Measurements from ENCODE around the gene SNRK.

SNRK gene

DNA sequence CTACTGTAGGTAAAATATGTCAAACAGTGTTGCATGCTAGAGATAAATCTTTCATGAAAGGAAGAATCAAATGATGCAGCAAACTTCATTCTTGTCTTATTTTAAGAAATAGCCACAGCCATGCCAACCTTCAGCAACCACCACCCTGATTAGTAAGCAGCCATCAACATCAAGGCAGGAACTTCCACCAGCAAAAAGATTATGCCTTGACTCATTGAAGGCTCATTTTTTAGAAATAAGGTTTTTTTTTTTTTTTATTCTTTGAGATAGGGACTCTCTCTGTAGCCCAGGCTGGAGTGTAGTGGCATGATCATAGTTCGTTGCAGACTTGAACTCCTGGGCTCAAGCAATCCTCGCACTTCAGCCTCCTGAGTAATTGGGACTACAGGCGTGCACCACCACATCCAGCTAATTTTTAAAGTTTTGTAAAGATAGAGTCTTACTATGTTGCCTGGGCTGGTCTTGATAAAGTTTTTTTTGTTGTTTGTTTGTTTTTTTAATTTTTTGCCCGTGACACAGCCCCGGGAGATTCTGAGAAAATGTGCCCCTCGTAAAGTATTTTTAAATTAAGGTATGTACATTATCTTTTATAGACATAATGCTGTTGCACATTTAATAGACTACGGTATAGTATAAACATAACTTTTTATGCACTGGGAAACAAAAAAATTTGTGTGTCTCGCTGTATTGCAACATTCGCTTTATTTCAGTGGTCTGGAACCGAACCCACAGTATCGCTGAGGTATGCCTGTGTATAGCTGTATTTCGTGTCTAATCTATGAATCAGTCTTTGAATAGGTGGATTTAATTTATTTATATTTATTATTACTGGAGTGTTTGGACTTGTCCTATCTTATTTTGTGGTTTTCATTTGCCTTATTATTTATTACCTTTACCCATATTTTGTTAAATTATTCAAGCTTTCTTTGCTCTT lies 23.3 kb downstream of the SNRK start:
- DNase-seq (ENCODE audit: low spot score): no peak

DNA sequence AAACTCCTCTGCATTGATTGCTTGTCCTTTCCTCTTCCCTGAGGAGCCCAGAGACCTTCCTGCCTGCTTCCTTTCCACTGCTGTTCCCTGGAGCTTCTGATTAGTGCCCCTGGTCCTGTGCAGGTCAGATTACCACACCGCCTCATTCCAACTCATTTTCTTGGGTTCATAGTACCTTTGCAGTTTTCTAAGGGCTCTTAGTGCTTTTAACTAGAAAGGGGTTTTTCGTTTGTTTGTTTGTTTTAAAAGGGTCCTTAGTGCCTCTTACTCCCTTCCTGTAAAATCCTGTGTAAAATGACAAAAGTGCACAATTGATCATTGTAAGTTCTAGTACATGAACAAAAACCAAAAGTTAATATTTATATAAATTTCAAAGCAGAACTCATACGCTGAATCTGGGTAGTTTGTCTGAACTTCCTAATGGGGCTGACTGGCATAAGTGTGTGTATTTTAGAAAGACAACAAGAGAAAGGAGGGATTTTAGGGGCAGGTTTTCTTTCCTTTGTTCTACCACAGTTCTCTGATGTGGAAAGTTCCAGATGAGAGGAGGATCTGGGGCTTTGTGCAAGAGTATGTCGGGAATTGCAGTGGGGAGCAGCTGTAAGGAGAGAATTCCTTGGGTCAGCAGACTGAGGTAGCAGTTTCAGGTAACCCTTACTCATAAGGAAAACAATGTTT lies 30.6 kb downstream of the SNRK start:
- DNase-seq (ENCODE audit: low spot score): no peak

DNA sequence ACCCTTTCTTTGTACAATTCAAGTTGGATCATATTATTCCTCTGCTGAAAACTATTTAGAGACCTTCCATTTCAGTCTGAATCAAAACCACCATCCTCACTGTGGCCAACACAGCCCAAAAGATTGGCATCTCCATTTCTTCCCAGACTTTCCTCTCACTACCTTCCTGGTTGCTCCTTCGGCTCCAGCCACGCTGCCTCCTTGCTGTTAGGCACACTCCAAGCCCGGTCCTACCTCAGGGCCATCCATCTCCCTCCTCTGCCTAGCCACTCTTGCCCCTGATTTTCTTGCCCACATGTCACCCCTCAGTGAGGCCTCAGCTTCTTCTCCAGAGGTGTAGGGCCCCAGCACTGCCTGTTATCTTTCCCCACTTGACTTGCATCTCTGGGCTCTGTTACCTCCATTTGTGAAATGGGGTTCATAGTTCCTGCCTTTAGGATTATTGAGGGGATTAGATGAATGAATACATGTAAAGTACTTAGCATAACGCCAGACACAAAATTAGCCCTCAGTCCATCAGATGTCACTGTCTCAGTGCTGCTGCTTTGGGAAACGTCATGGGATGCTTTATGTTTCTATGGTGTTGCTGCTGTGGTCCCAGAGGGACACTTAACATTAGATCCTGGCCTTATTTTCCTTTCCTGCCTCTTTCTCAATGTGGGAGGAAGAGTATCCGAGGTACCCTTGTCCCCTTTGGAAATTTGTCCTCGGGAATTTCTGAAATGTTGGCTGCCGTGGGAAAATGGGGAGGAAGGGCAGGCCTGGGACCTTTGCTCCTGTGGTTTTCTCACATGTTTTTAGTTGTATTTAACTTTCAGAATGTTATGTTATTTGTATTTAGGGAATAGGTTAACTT lies 31.3 kb downstream of the SNRK start:
- DNase-seq (ENCODE audit: low spot score): no peak

DNA sequence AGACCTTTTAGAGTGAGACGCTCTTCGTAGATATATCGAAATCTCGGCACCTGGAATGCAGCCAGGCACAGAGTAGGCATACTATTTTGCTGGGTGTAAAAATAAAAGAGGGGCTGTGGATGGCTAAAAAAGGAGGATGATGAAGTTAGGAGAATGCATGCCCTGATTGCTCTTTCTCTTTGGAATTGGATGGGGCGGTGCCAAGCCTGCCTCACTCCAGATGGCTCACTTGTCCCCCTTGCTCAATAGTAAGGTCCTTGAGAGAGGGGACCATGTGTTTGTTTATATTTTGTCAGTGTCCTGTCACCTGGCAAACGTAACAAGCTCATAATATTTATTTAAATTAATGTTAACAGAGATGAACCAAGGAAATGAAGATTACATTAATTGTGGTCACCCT lies 33.0 kb downstream of the SNRK start:
- no peak for DNase-seq (ENCODE audit: low spot score)

DNA sequence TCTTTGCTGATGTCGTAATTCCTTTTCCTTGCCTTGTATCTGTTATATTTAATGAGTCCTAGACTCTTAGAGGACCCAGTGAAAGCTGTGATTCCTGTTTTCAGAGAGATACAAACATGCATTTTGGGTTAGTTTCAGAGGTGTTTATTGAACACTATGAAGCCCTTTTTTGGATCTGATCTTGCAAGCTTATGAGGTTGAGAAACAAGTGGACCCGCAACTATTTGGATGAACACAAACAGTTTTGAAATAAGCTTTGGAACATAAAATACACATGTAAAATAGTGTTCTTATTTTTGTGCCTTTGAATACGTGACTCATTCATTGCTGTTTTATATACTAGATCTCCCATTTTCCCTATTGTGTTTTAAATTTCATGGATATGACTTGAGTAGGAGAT lies 33.5 kb downstream of the SNRK start:
- no peak for DNase-seq (ENCODE audit: low spot score)

DNA sequence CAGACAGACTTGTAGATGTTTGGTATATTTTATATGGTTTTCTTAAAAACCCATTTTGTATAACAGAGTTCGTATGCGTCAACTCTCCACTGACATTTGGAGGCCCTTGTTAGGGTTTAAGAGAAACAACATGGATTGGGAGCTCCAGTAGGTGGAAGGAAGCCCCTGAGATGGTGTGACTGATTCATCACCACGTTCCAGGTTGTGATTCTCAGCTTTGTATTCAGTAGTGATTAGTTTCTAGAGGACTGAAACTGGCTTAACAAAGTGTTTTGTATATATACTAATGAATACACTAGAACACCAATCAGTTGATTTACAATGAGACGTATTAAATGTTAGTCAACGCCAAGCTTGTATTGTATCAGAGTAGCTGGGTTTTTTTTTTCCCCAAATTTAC lies 33.9 kb downstream of the SNRK start:
- no peak for DNase-seq (ENCODE audit: low spot score)

DNA sequence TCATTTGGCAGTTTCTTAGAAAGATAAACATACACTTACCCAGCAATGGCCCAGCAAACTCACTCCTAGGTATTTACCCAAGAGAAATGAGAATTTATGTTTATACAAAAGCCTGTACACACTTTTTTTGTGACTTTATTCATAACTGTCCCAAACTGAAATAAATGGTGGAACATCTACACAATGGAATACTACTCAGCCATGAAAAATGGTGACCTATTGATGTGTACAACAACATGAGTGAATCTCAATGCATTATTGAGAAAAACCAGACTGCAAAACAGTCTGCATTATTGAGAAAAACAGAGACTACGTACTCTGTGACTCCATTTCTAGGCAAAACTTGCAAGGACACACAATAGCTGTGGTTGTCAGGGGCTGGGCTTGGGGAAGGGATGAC lies 37.2 kb downstream of the SNRK start:
- DNase-seq (ENCODE audit: low spot score): no peak

DNA sequence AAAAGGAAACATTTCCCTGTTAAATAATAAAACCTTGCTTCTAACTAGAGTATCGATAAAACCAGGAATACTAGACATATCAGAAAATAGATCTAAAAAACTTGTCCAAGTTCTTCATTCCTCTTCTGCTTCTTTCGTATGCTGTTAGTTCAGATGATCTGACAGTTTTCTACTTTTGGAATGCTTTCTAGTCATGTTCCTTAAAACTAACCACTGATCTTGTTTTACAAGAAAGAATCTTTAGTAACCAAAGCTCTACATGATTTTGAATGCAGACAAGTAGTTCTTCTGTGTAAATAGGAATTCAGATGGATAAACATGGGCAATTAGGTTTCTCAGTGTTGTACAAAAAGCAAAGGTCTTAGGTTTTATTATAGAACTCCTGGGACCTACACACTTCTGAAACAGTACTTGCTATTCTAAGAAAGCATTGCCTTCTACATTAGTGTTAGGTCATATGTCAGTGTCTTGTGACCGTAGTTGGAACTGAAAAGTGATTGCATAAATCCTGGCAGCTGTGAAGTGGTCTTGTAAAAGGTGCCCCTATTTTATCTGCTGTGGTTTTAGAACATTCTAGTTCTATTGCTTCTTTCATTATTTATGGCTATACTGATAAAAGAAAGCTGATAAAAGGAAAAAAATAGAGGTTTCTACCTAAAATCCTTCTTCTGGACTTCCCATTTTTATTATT lies 40.7 kb downstream of the SNRK start:
- DNase-seq (ENCODE audit: low spot score): no peak

DNA sequence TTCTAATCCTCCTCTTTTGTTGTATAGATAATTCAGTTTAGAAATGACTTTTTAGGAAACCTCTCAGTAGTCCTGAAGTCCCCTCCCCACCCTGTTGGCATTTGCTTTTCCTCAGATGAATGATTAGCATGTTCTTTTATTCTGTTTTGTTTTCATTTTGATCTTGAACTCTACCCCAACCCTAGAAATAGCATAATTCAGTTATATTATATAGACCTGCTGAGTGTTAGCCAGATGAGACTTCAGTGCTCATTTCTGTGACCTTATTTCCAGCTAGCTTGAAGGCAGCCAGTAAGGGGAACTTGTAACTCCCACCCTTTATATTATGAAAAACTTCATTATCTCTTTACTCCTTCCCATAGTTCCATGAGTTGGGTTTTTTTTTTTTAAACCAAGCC lies 41.2 kb downstream of the SNRK start:
- DNase-seq (ENCODE audit: low spot score): no peak

DNA sequence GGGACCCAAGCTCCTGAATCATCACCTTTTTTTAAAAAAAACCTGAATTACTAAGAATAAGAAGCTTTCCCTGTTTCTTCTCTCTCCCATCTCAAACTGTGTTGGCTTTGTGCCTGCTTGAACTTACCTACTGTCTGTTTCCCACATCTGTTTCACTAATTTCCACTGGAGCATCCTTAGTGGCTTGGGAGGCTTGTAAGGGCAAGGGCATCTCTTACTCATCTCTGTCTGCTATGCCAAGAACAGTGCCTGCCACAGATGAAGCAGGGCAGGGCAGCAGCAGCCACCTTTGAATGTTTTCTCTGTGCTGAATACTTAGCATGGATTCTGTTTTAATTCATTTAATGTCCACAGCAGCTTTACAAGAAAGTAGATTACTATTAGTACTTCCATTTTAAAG lies 42.3 kb downstream of the SNRK start:
- no peak for DNase-seq (ENCODE audit: low spot score)

DNA sequence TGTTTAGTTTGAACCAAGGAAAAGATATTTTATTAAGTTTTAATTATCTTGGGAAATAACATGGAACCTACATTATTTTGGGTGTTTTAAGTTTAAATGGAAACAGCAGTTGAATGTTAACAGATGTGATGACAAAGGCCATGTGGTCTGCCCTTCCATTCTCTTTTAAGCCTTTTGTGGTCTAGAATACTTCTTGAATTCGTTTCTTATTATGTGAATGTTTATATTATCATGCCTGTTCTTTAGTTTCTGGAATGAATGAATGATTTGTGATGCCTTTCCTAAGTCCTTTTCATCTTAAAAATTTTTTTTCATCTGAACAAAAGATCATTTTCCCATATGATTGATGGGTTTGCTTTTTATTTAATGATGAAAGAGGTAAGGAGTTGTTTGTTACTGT lies 44.6 kb downstream of the SNRK start:
- no peak for DNase-seq (ENCODE audit: low spot score)

DNA sequence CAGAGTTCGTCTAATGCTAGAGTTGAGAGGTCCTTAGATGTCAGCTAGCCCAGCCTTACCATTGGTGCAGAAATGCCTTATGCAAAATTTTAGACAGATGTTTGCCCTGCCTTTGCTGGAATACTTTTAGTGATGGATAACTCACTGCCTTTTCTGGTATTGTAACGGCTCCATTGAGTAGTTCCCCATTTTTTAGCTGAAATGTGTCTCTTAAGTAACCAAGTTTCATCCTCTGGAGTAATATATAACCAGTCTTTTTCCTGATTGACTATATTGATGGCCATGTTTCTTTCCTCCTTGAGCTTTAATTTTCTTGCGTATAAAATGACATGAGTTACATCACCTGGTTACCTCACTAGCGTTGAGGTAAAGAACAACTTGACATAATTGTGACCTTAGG lies 45.0 kb downstream of the SNRK start:
- no peak for DNase-seq (ENCODE audit: low spot score)

DNA sequence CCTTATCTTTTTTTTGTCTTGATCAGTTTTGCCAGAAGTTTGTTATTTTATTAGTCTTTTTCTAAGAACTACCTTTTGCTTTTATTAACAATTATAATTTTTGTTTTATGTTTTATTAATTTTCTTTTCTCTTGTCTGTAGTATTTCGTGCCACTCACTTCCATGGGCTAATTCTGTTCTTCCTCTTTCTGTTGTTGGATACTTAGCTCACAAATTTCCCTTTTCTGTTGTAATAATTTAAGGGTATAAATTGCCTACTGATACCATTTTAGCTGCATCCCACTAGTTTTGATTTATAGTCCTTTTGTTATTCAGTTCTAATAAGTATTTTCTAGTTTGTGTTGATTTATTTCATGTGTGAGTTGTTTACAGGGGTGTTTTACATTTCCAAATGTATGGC lies 48.6 kb downstream of the SNRK start:
- no peak for DNase-seq (ENCODE audit: low spot score)

DNA sequence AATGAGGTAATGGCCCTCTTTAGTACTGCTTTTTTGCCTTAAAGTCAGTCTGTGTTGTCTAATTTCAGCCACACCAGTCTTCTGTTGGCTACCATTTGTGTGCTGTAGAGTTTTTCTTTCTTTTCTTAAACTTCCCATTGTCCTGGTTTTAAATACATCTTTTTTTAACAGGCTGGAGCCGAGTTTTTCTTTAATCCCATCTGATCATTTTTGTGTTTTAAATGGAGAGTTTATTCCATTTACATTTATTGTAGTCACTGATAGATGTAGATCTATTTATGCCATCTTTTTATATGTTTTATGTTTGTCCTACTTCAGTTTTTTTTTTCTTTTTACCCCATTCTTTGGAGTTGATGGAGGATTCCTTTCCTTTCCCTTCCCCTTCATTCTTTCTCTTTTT lies 49.5 kb downstream of the SNRK start:
- DNase-seq (ENCODE audit: low spot score): no peak

DNA sequence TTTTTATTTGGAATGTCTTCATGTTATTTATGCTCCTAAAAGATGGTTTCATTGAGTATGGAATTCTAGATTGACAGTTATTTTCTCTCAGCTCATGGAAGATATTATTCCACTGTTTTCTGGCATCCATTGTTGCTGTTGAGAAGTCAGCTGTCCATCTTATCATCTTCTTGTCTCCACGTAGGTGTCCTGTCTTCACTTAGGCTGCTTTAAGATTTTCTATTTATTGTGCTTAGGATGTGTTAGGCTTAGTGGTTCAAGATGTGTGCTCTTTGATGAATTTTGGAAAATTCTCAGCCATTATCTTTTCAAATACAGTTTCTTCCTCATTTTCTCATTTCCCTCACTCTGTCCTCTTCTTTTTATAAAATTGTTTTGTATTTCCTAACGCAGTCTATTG lies 52.0 kb downstream of the SNRK start:
- no peak for DNase-seq (ENCODE audit: low spot score)

DNA sequence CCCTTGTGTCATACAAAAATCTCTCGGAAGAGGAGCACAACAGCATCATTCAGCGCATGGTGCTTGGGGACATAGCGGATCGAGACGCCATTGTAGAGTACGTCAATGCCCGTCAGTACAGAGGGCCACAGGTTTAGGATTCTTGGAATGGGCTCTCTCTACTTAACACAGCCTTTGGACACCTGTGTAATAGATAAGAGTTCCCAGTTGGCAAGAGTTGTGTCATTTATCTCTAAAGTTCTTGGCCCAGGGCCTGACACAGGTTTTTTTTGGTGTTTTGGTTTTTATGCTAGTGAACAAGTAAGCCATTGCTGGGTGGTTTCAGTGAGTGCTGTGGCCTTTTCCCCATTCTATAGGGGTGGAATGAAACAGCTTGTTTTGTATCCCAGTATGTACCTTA lies 54.1 kb downstream of the SNRK start:
- no peak for DNase-seq (ENCODE audit: low spot score)

DNA sequence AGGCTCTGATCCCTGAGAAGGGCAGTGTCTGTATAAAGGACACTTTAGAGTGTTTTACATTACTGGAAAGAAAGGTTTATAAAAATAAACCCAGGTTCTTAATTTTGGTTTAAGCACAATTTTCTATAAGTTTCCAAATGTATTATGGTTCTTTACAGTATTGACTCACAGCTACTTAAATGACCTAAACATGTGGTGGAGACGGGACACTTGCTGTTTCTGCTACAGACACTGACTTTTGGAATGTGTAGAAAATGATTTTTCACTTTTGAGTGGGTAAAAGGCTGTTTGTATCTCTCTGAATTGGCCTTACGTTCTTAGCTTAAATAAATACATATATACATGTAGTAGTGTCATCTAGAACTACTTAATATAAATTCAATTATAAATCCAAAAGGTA lies 55.4 kb downstream of the SNRK start:
- no peak for DNase-seq (ENCODE audit: low spot score)

DNA sequence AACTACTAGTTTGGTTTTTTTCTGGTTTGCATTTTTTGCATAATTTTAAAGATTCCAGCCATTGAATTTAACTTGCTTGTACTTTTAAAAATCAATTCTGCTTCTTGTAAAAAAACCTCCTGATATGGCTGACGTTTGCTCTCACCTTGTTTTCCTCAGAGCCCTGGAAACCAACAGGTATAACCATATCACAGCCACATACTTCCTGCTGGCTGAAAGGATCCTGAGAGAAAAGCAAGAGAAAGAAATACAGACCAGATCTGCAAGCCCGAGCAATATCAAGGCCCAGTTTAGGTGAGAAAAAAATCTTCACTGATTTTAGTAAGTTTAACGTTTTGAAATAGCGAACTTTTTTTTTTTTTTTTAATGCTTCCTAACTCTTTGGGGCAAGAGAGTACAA lies 56.8 kb downstream of the SNRK start:
- DNase-seq (ENCODE audit: low spot score): no peak

DNA sequence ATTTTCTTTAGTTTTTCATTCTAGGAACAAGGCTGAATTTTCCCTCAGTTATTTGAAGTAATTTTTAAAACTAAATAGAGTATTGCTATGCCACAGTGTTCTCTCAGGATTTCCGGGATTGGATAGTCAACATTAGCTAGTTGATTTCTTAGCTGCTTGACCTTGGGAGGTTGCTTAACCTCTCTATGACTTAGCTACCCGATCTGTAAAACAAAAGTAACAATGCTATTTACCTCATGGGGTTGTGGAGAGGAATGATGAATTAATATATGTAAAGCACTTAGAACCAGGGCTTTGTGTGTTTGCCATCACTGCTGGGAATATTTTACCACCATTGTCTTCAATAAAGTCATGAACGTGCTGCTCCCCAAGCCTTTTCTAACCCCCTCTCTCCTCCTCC lies 57.5 kb downstream of the SNRK start:
- no peak for DNase-seq (ENCODE audit: low spot score)

DNA sequence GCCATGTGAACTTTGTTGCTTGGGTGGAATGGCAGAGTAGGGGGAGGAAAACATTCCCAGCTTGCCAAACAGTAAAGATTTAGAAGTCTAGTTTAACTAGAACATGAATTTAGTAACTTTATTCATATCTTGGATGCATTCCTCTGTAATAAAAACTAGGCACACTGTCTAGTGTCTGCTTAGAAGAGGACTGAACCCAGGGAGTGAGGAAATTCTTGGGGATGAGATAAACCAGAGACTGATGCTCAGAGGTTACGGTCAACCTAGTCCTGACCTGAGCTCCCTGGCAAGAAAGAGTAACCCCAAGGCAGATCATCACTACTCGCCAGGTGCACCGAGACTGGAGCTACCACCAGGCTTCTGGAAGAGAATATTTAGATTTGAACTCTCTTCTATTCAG lies 58.2 kb downstream of the SNRK start:
- DNase-seq (ENCODE audit: low spot score): no peak

DNA sequence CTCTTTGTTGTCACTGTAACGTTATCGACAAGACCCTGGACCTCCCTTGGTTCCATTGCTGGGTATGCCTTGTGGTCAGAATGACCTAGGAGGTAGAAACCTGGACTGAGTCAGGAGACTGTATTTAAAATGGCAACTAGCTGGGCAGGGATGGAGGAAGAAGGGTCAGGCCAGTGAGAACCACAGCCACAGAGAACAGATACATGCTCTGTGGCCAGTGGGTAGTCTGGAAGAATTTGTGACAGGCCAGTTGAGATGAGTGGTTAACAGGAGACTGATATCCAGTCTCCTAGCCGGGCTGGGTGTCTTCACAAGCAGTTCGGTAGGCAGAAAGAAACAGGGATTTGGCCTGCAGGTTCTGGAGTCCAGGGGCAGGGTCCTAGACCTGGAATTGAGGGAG lies 58.9 kb downstream of the SNRK start:
- DNase-seq (ENCODE audit: low spot score): no peak

DNA sequence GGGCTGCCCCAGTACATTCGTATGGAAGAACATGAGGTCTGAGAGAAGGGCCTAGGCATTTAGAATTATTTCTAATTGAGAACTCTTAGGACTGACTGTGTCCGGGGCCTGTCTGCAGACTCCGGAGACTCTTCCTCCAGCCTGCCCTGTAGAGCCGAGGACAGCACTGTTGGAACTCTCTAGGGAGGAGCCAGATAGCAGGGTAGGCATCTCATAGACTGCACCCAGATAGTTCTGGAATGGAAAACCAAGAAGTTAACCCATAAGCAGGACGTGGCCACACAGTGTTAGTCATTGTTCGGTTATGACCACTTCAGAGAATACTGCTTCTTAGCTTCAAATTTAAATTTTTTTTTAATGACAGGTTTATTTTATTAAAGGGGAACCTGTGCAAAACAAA lies 59.5 kb downstream of the SNRK start:
- no peak for DNase-seq (ENCODE audit: low spot score)

Measured in left forelimb (tissue), 1 donor.